HepG2 (cell line): ENCODE results near the gene GDPD5. TPM values are rescaled to one million over a fixed set of nuclear protein-coding genes. Genes with fewer than 3 reads are reported as not detected.

Source experiments
- BORCS8-MEF2B ChIP-seq: sonication (generic); formaldehyde crosslinking; IDR thresholded peaks from 2 replicates; pipeline ENCODE4 v1.8.0; 2022; ENCODE audit warnings: mild to moderate bottlenecking, missing genetic modification reagents
- CEBPB ChIP-seq: IDR thresholded peaks from 2 replicates; pipeline ENCODE4 v1.6.1; 2011; ENCODE audit warnings: low read depth, low read length, improper control_type of control experiment, borderline replicate concordance
- CENPBD1 ChIP-seq: sonication (generic); formaldehyde crosslinking; IDR thresholded peaks from 2 replicates; pipeline ENCODE4 v1.8.0; 2022; ENCODE audit warnings: missing genetic modification reagents, low read depth, mild to moderate bottlenecking, borderline replicate concordance
- DRAP1 ChIP-seq: IDR thresholded peaks from 2 replicates; pipeline ENCODE4 v1.6.1; 2016; ENCODE audit warnings: missing genetic modification reagents, missing compliant biosample characterization
- FOXP1 ChIP-seq, 2 experiments: fragments of 450-650 bp in 1 of 2; IDR thresholded peaks; 2 replicates each; pipeline ENCODE4 v1.6.1; 2017 to 2018; ENCODE audit warnings: antibody characterized with exemption in 1 of 2
- GPN1 ChIP-seq: sonication (generic); formaldehyde crosslinking; IDR thresholded peaks from 2 replicates; pipeline ENCODE4 v1.5.1; 2020; ENCODE audit warnings: missing genetic modification reagents, borderline replicate concordance
- HMGXB4 ChIP-seq, 2 experiments: sonication (generic) in 1 of 2; formaldehyde crosslinking in 1 of 2; IDR thresholded peaks; 2 replicates each; pipeline versions ENCODE4 v1.4.0 to v1.6.1; 2018 to 2020; ENCODE audit warnings: missing genetic modification reagents in 2 of 2, borderline replicate concordance in 1 of 2, low read depth in 1 of 2, mild to moderate bottlenecking in 1 of 2, missing biosample characterization in 1 of 2
- HNF4A ChIP-seq: sonication (generic); formaldehyde crosslinking; IDR thresholded peaks from 2 replicates; pipeline ENCODE4 v1.4.0; 2020; ENCODE audit warnings: missing genetic modification reagents
- MBNL3 ChIP-seq: fragments of 250-450 bp; sonication (Bioruptor Pico); conservative IDR thresholded peaks from 2 replicates; pipeline ENCODE4 v1.8.0; 2022; ENCODE audit warnings: mild to moderate bottlenecking, inconsistent platforms
- MTF2 ChIP-seq: sonication (generic); formaldehyde crosslinking; IDR thresholded peaks from 2 replicates; pipeline ENCODE4 v1.5.0; 2020; ENCODE audit warnings: missing genetic modification reagents, borderline replicate concordance
- NR2F6 ChIP-seq, 2 experiments: IDR thresholded peaks; 2 replicates each; pipeline ENCODE4 v1.6.1; 2016; ENCODE audit warnings: antibody characterized with exemption in 1 of 2, mild to moderate bottlenecking in 1 of 2
- PAXIP1 ChIP-seq: sonication (generic); formaldehyde crosslinking; conservative IDR thresholded peaks from 2 replicates; pipeline ENCODE4 v1.4.0; 2020; ENCODE audit warnings: mild to moderate bottlenecking, missing genetic modification reagents, moderate library complexity
- PLRG1 ChIP-seq: fragments of 450-650 bp; conservative IDR thresholded peaks from 2 replicates; pipeline ENCODE4 v1.6.1; 2016
- RARG ChIP-seq: sonication (generic); formaldehyde crosslinking; IDR thresholded peaks from 2 replicates; pipeline ENCODE4 v1.4.0; 2020; ENCODE audit warnings: low read depth, mild to moderate bottlenecking, missing genetic modification reagents
- SMC3 ChIP-seq: IDR thresholded peaks from 2 replicates; pipeline ENCODE4 v1.6.1; 2011; ENCODE audit warnings: low read length, improper control_type of control experiment
- SSRP1 ChIP-seq: IDR thresholded peaks from 2 replicates; pipeline ENCODE4 v1.6.1; 2016; ENCODE audit warnings: control low read depth
- TEAD2 ChIP-seq: sonication (generic); formaldehyde crosslinking; IDR thresholded peaks from 2 replicates; pipeline ENCODE4 v1.9.0; 2021; ENCODE audit warnings: missing genetic modification reagents
- ZNF276 ChIP-seq: sonication (generic); formaldehyde crosslinking; IDR thresholded peaks from 2 replicates; pipeline ENCODE4 v1.4.0; 2020; ENCODE audit warnings: mild to moderate bottlenecking, low read depth, missing genetic modification reagents
- ZNF329 ChIP-seq: sonication (generic); formaldehyde crosslinking; IDR thresholded peaks from 2 replicates; pipeline ENCODE4 v1.9.0; 2021; ENCODE audit warnings: low read depth, mild to moderate bottlenecking, missing genetic modification reagents
- ZNF496 ChIP-seq: sonication (generic); formaldehyde crosslinking; IDR thresholded peaks from 2 replicates; pipeline ENCODE4 v1.8.1; 2023; ENCODE audit warnings: mild to moderate bottlenecking, moderate library complexity, missing genetic modification reagents; ENCODE audit not compliant: insufficient replicate concordance
- ZNF616 ChIP-seq: sonication (generic); formaldehyde crosslinking; IDR thresholded peaks from 2 replicates; pipeline ENCODE4 v1.5.0; 2020; ENCODE audit warnings: low read depth, mild to moderate bottlenecking, missing genetic modification reagents
- ZNF709 ChIP-seq: sonication (generic); formaldehyde crosslinking; IDR thresholded peaks from 2 replicates; pipeline ENCODE4 v1.5.0; 2020; ENCODE audit warnings: mild to moderate bottlenecking, missing genetic modification reagents
- ZNF792 ChIP-seq: IDR thresholded peaks from 2 replicates; pipeline ENCODE4 v1.6.1; 2016
- polyA plus RNA-seq, 8 experiments: library from polyadenylated mRNA; depleted of rRNA in 3 of 8; stranded (reverse) in 7 of 8; unstranded in 1 of 8; fragments of >200 nt; fragmentation: Illumina TruSeq in 4 of 8; extraction: Trizol in 4 of 8; gene quantifications; 2 replicates each; pipeline versions ENCODE4 v1.2.1 to v1.2.3, GENCODE V29; 2011 to 2016; ENCODE audit warnings: low read depth in 4 of 8, missing spikeins in 1 of 8, mixed read lengths in 1 of 8; ENCODE audit not compliant: insufficient read depth in 1 of 8
- total RNA-seq, 5 experiments: library from RNA; depleted of rRNA; stranded (reverse); fragments of >200 nt; fragmentation: Illumina TruSeq; extraction: Trizol; gene quantifications; 2 replicates each; pipeline ENCODE4 v1.2.3, GENCODE V29; 2016; ENCODE audit warnings: low read depth in 1 of 5

Gene GDPD5
- total and polyA plus RNA-seq, 2 of the 13 experiments (the other 11 are each of a cell fraction or from before 2014, with no cell fraction given): 55.0 to 67.5 TPM

GRCh38 chr11:75496305-75496752 is 29.4 kb downstream of the GDPD5 start (continued):
- TF ChIP-seq HMGXB4 (CRISPR knock-in tag; IDR thresholded peaks at IDR 0.05; ENCODE audit: borderline replicate concordance in 1 of 2, low read depth in 1 of 2) (0 out of 4 replicates have a peak, but pooled peaks of 1 of the 2 experiments have one; percentile 35), CENPBD1 (no peak), RARG (CRISPR knock-in tag) (no peak), HNF4A (CRISPR knock-in tag) (no peak), FOXP1 (IDR thresholded peaks at IDR 0.05) (no peak), FOXP1 (CRISPR knock-in tag; IDR thresholded peaks at IDR 0.05) (no peak), ZNF616 (CRISPR knock-in tag) (no peak), SMC3 (peak; percentile 75), GPN1 (no peak), ZNF709 (CRISPR knock-in tag) (no peak), NR2F6 (IDR thresholded peaks at IDR 0.05) (no peak), NR2F6 (CRISPR knock-in tag; IDR thresholded peaks at IDR 0.05) (0 out of 2 replicates have a peak, but pooled peaks have one; percentile 25), PLRG1 (no peak), MTF2 (CRISPR knock-in tag) (no peak), ZNF792 (CRISPR knock-in tag) (no peak), SSRP1 (no peak), PAXIP1 (CRISPR knock-in tag) (no peak), MBNL3 (CRISPR knock-in tag) (no peak), ZNF496 (CRISPR knock-in tag) (no peak), CEBPB (no peak), TEAD2 (CRISPR knock-in tag) (no peak), ZNF276 (no peak), BORCS8-MEF2B (CRISPR knock-in tag) (no peak), ZNF329 (no peak), DRAP1 (CRISPR knock-in tag) (no peak)
